GM19468 (cell line): Measurements from ENCODE around the gene HINT1.
"Not testable (repeated sequence)": the region's sequence is repeated elsewhere in the genome, so short reads cannot be mapped to it uniquely, and the experiment has no call there.

Experiments
- ATAC-seq: cut with Tn5 transposase; IDR thresholded peaks from one replicate; pipeline ENCODE4 v1.9.1; 2021; ENCODE audit warnings: mild to moderate bottlenecking, moderate library complexity, moderate number of reproducible peaks; ENCODE audit not compliant: unreplicated experiment; ENCODE audit errors: extremely low read depth

HINT1 gene

GRCh38 chr5:131171276-131171810 lies 6.3 kb upstream of the HINT1 start:
- no peak for ATAC-seq

- peak; percentile 98 for ATAC-seq
Observed at GRCh38 chr5:131170540-131171275, 5.7 kb upstream of the HINT1 start, which contains the start of gene LYRM7. LYRM7 (plus strand) TSS chr5:131170944; CDS start chr5:131171021, 77 bp downstream.

- ATAC-seq: no peak
Observed at GRCh38 chr5:131169810-131170539, 4.9 kb upstream of the HINT1 start.

GRCh38 chr5:131167615-131168014 lies 2.6 kb upstream of the HINT1 start:
- no peak for ATAC-seq

- ATAC-seq: peak; percentile 33
Observed at GRCh38 chr5:131164191-131165118, 601 bp downstream of the HINT1 start.

GRCh38 chr5:131163276-131164119 lies 1.6 kb downstream of the HINT1 start:
- ATAC-seq: no peak

- no peak for ATAC-seq
Observed at GRCh38 chr5:131160134-131160533, 4.9 kb downstream of the HINT1 start.

GRCh38 chr5:131156957-131157356 lies 8.1 kb downstream of the HINT1 start:
- no peak for ATAC-seq

GRCh38 chr5:131156385-131156784 lies 8.7 kb downstream of the HINT1 start:
- ATAC-seq: no peak

- ATAC-seq: no peak
Observed at GRCh38 chr5:131151216-131151615, 13.8 kb downstream of the HINT1 start.

- ATAC-seq: no peak
Observed at GRCh38 chr5:131150408-131150807, 14.6 kb downstream of the HINT1 start.

- ATAC-seq: no peak
Observed at GRCh38 chr5:131148835-131149234, 16.2 kb downstream of the HINT1 start.

- ATAC-seq: no peak
Observed at GRCh38 chr5:131147258-131147657, 17.8 kb downstream of the HINT1 start.

- no peak for ATAC-seq
Observed at GRCh38 chr5:131142970-131143617, 22.0 kb downstream of the HINT1 start.

GRCh38 chr5:131139321-131139720 lies 25.7 kb downstream of the HINT1 start:
- ATAC-seq: no peak

- ATAC-seq: not testable (repeated sequence)
Observed at GRCh38 chr5:131138406-131138805, 26.6 kb downstream of the HINT1 start.

GRCh38 chr5:131133091-131133490 lies 32.0 kb downstream of the HINT1 start:
- ATAC-seq: not testable (repeated sequence)

GRCh38 chr5:131129306-131129705 lies 35.8 kb downstream of the HINT1 start:
- no peak for ATAC-seq

GRCh38 chr5:131127244-131127643 lies 37.8 kb downstream of the HINT1 start:
- not testable (repeated sequence) for ATAC-seq
